ENCODE results near the gene CD9.

DNA sequence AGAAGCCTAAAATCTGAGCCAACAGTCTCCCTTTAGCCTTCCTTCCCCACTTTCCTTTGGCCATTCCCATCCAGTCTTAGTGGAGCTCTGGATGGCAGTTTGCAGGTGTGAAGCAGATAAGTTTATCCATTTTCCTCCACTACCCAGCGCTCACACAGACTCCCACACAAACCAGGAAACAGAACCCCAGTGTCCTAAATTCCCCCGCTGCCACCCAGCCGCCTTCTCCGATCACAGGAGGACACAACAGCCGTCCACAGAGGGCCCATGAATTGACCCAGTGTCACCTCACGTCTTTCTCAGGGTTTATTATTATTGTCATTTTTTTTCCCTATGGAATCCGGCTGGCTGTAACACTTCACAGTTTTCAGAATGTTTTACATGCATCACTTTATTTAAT lies 16.4 kb downstream of the CD9 start:
- TF ChIP-seq, protein P1, sequence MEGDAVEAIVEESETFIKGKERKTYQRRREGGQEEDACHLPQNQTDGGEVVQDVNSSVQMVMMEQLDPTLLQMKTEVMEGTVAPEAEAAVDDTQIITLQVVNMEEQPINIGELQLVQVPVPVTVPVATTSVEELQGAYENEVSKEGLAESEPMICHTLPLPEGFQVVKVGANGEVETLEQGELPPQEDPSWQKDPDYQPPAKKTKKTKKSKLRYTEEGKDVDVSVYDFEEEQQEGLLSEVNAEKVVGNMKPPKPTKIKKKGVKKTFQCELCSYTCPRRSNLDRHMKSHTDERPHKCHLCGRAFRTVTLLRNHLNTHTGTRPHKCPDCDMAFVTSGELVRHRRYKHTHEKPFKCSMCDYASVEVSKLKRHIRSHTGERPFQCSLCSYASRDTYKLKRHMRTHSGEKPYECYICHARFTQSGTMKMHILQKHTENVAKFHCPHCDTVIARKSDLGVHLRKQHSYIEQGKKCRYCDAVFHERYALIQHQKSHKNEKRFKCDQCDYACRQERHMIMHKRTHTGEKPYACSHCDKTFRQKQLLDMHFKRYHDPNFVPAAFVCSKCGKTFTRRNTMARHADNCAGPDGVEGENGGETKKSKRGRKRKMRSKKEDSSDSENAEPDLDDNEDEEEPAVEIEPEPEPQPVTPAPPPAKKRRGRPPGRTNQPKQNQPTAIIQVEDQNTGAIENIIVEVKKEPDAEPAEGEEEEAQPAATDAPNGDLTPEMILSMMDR (IDR thresholded peaks at IDR 0.05; ENCODE audit: poor library complexity, severe bottlenecking) = no peak
- no peak for TF ChIP-seq EZH2 (IDR thresholded peaks at IDR 0.05; ENCODE audit: borderline replicate concordance, insufficient read depth, low read length, poor library complexity, severe bottlenecking)
